Endodermal cell (in vitro differentiated cells): Measurements from ENCODE around the gene TCHH. TPM values are rescaled to one million over a fixed set of nuclear protein-coding genes. Genes with fewer than 3 reads are reported as not detected.

Experiments
- DNase-seq: peaks from one replicate; pipeline ENCODE4 v3.0.0-alpha.2; 2017
- H3K27ac ChIP-seq: 2 replicates; pipeline ENCODE4 v1.5.1; 2013; ENCODE audit warnings: mild to moderate bottlenecking, low read depth, low read length, moderate library complexity
- H3K27me3 ChIP-seq: 2 replicates; pipeline ENCODE4 v1.6.1; 2013; ENCODE audit warnings: mild to moderate bottlenecking, low read length, moderate library complexity; ENCODE audit not compliant: insufficient read depth, control insufficient read depth, poor library complexity, severe bottlenecking
- H3K36me3 ChIP-seq: 2 replicates; pipeline ENCODE4 v1.7.0; 2013; ENCODE audit warnings: mild to moderate bottlenecking, low read length, moderate library complexity; ENCODE audit not compliant: control insufficient read depth, insufficient read depth
- H3K4me1 ChIP-seq: one replicate; pipeline ENCODE4 v1.7.0; 2013; ENCODE audit warnings: low read length; ENCODE audit not compliant: control insufficient read depth, insufficient read depth
- H3K4me3 ChIP-seq: 2 replicates; pipeline ENCODE4 v1.5.1; 2013; ENCODE audit warnings: mild to moderate bottlenecking, low read length, moderate library complexity
- H3K9ac ChIP-seq: 2 replicates; pipeline ENCODE4 v1.6.1; 2013; ENCODE audit warnings: mild to moderate bottlenecking, low read length, moderate library complexity; ENCODE audit not compliant: poor library complexity, severe bottlenecking; ENCODE audit errors: extremely low read depth
- H3K9me3 ChIP-seq: 2 replicates; pipeline ENCODE4 v1.6.1; 2013; ENCODE audit warnings: mild to moderate bottlenecking, low read length, moderate library complexity; ENCODE audit not compliant: control insufficient read depth
- H3K27ac Mint-ChIP-seq: 2 replicates; pipeline ENCODE4 v1.8.0; 2020; ENCODE audit warnings: mixed read lengths
- H3K27me3 Mint-ChIP-seq: 2 replicates; pipeline ENCODE4 v1.8.0; 2021; ENCODE audit warnings: mild to moderate bottlenecking, mixed read lengths; ENCODE audit not compliant: insufficient read depth
- H3K36me3 Mint-ChIP-seq: 2 replicates; pipeline ENCODE4 v1.8.0; 2020; ENCODE audit warnings: low read depth, mixed read lengths
- H3K4me1 Mint-ChIP-seq: 2 replicates; pipeline ENCODE4 v1.8.0; 2020; ENCODE audit warnings: mixed read lengths
- H3K4me3 Mint-ChIP-seq: 2 replicates; pipeline ENCODE4 v1.8.0; 2020; ENCODE audit warnings: mild to moderate bottlenecking, moderate library complexity, mixed read lengths
- H3K9me3 Mint-ChIP-seq: 2 replicates; pipeline ENCODE4 v1.8.0; 2020; ENCODE audit warnings: mild to moderate bottlenecking, mixed read lengths
- total RNA-seq, 2 donors: library from RNA; stranded (reverse); fragmentation: NEBNext Ultra II Directional in 1 of 2; extraction: Animal tissue kit (Norgen Biotek cat#: 25700) in 1 of 2; gene quantifications; 2 replicates in 1 of 2; 3 replicates in 1 of 2; pipeline ENCODE4 v1.2.1, GENCODE V29; 2021
- TF ChIP-seq, protein P1 (sequence below): fragments of 200-600 bp; sonication (generic); conservative IDR thresholded peaks from 2 replicates; pipeline ENCODE4 v1.5.0; 2021; ENCODE audit warnings: antibody characterized with exemption, mild to moderate bottlenecking

The TCHH gene
- total RNA-seq, 2 donors from 2014 or later: 0.09 TPM

DNA sequence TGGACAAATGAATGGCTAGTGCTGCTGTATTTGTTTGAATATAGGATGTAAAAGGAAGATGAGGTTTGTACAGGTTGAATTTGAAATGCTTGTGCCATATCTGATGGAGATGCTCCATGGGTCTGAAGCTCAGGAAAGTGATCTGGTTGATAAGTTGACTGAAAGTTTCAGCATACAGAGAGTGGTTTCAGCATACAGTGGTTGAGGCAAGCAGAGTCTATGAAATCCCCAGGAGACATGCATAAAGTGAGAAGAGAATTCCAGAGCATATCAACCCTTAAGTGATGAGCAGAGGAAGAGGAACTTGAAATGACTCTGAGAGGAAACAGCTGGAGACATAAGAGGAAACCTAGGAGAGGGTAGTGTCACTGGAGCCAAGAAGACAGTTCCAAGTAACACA, 48.1 kb downstream of the TCHH start:
- TF ChIP-seq, protein P1, sequence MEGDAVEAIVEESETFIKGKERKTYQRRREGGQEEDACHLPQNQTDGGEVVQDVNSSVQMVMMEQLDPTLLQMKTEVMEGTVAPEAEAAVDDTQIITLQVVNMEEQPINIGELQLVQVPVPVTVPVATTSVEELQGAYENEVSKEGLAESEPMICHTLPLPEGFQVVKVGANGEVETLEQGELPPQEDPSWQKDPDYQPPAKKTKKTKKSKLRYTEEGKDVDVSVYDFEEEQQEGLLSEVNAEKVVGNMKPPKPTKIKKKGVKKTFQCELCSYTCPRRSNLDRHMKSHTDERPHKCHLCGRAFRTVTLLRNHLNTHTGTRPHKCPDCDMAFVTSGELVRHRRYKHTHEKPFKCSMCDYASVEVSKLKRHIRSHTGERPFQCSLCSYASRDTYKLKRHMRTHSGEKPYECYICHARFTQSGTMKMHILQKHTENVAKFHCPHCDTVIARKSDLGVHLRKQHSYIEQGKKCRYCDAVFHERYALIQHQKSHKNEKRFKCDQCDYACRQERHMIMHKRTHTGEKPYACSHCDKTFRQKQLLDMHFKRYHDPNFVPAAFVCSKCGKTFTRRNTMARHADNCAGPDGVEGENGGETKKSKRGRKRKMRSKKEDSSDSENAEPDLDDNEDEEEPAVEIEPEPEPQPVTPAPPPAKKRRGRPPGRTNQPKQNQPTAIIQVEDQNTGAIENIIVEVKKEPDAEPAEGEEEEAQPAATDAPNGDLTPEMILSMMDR: no peak
- Mint-ChIP-seq H3K4me1 (no peaks in the 10 kb centered on the region), H3K4me3 (no peak overlapping the region), H3K27ac (no peak overlapping the region), H3K36me3 (no peaks in the 10 kb centered on the region), H3K27me3 (peaks cover 13% of the 10 kb centered on the region), H3K9me3 (no peaks in the 10 kb centered on the region)
- no peak for DNase-seq
- Histone ChIP-seq H3K9me3 (no peaks in the 10 kb centered on the region), H3K27me3 (no peaks in the 10 kb centered on the region), H3K36me3 (no peaks in the 10 kb centered on the region), H3K4me1 (no peaks in the 10 kb centered on the region), H3K27ac (no peak overlapping the region), H3K9ac (no peak overlapping the region), H3K4me3 (no peak overlapping the region)

- no peaks in the 10 kb centered on the region for H3K4me1 ChIP-seq
- peaks cover 13% of the 10 kb centered on the region for H3K27me3 Mint-ChIP-seq
- no peak overlapping the region for H3K9ac ChIP-seq
- no peak for DNase-seq
- H3K4me1 Mint-ChIP-seq: no peaks in the 10 kb centered on the region
- H3K36me3 ChIP-seq: no peaks in the 10 kb centered on the region
- peaks cover 5% of the 10 kb centered on the region for H3K9me3 ChIP-seq
- H3K27me3 ChIP-seq: peaks cover 8% of the 10 kb centered on the region
- TF ChIP-seq, protein P1: no peak
- no peak overlapping the region for H3K4me3 Mint-ChIP-seq
- H3K4me3 ChIP-seq: no peak overlapping the region
- H3K36me3 Mint-ChIP-seq: no peaks in the 10 kb centered on the region
- no peak overlapping the region for H3K27ac Mint-ChIP-seq
- no peak overlapping the region for H3K27ac ChIP-seq
- no peaks in the 10 kb centered on the region for H3K9me3 Mint-ChIP-seq
Measured at GRCh38 chr1:152061952-152062351, 53.3 kb downstream of the TCHH start.

Other genes with a start within 250 kb of the TCHH start
- gene THEM4, start 205.9 kb downstream of the TCHH start, total RNA-seq: 10 to 100 TPM; 12.2 to 14.3 TPM
- 100 to 1,000 TPM; 352 to 880 TPM for gene S100A10, start 121.6 kb downstream of the TCHH start, total RNA-seq
- gene S100A11, start 78.4 kb downstream of the TCHH start, total RNA-seq: 100 to 1,000 TPM; 163 to 248 TPM
- gene TCHHL1, start 26.4 kb downstream of the TCHH start, total RNA-seq: not detected
- gene RPTN, start 43.8 kb upstream of the TCHH start, total RNA-seq: not detected
- not detected for gene HRNR, start 108.7 kb upstream of the TCHH start, total RNA-seq
- gene FLG, start 209.8 kb upstream of the TCHH start, total RNA-seq: not detected
- not detected for gene FLG2, start 244.6 kb upstream of the TCHH start, total RNA-seq